Neutrophil (primary cell): ENCODE measurements around the gene EIF2D.
"Not testable (repeated sequence)": the region's sequence is repeated elsewhere in the genome, so short reads cannot be mapped to it uniquely, and the experiment has no call there.

Experiments used
- H3K27ac ChIP-seq: fragments of 200-600 bp; sonication (generic); 2 replicates; pipeline ENCODE4 v1.5.1; 2016; ENCODE audit warnings: mild to moderate bottlenecking, moderate library complexity
- H3K27me3 ChIP-seq: fragments of 200-600 bp; sonication (generic); 2 replicates; pipeline ENCODE4 v1.6.0; 2016; ENCODE audit warnings: mild to moderate bottlenecking
- H3K36me3 ChIP-seq: fragments of 200-600 bp; sonication (generic); 2 replicates; pipeline ENCODE4 v1.5.1; 2017
- H3K4me1 ChIP-seq, 2 experiments: fragments of 200-600 bp in 1 of 2; sonication (generic) in 1 of 2; 1 replicate in 1 of 2; 2 replicates in 1 of 2; pipeline versions ENCODE4 v1.5.1 to v1.6.1; 2013 to 2016; ENCODE audit warnings: low read depth in 1 of 2, low read length in 1 of 2, mild to moderate bottlenecking in 1 of 2, moderate library complexity in 1 of 2; ENCODE audit not compliant: control insufficient read depth in 1 of 2, insufficient read depth in 1 of 2
- H3K4me3 ChIP-seq, 2 experiments: fragments of 200-600 bp in 1 of 2; sonication (generic) in 1 of 2; 1 replicate in 1 of 2; 2 replicates in 1 of 2; pipeline ENCODE4 v1.5.1; 2013 to 2016; ENCODE audit warnings: low read depth in 1 of 2, low read length in 1 of 2, mild to moderate bottlenecking in 1 of 2, moderate library complexity in 1 of 2
- H3K9me3 ChIP-seq: fragments of 200-600 bp; sonication (generic); 2 replicates; pipeline ENCODE4 v1.5.1; 2016
- CTCF ChIP-seq: fragments of 200-600 bp; sonication (generic); IDR thresholded peaks from 2 replicates; pipeline ENCODE4 v1.5.1; 2016; ENCODE audit warnings: antibody characterized with exemption

EIF2D gene

DNA sequence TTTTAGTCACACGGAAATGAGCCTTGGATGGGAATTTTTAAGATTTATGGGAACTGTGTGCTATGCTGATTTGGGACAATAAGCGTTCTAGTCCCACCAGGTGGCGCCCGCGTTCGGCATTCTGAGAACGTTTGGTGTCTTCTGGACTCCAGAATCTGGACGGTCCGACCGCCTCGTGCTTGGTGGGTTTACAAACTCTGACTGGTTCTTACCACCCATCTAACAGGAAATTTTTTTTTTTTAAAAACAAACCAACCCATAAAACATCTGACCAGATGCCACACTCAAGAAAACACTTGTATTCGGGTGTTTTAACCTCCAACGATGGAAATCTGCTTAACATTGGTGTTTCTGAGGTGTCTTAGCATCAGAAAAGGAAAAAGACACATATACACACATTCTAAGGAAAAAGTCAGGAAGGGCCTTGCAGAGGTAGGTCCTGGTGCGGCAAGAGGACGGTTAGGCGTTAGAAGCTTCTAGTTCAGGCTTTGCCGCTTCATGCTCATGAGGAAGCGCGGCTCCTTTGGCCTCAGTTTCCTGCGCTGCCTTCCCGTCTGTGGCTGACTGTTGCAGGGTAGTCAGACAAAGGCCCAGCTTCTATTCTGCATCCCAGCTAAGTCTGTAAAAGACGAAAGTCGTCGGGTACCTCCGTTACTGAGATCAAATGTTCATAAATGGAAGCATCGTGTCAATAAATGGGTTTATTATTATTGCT, 22.3 kb upstream of the EIF2D start:
- Histone ChIP-seq H3K4me3 (peak overlapping the region; percentile 70 to 80), H3K27me3 (peaks cover 30% of the 10 kb centered on the region), H3K36me3 (no peaks in the 10 kb centered on the region), H3K4me1 (peaks cover 17 to 20% of the 10 kb centered on the region in 2 experiments), H3K27ac (no peak overlapping the region), H3K9me3 (no peaks in the 10 kb centered on the region)
- peak; percentile 72 for TF ChIP-seq CTCF

GRCh38 chr1:206633708-206634121, 21.4 kb upstream of the EIF2D start:
- Histone ChIP-seq H3K27me3 (peaks cover 30% of the 10 kb centered on the region), H3K4me3 (no peak overlapping the region), H3K9me3 (no peaks in the 10 kb centered on the region), H3K36me3 (no peaks in the 10 kb centered on the region), H3K27ac (no peak overlapping the region), H3K4me1 (peaks cover 17 to 20% of the 10 kb centered on the region in 2 experiments)
- no peak for TF ChIP-seq CTCF

DNA sequence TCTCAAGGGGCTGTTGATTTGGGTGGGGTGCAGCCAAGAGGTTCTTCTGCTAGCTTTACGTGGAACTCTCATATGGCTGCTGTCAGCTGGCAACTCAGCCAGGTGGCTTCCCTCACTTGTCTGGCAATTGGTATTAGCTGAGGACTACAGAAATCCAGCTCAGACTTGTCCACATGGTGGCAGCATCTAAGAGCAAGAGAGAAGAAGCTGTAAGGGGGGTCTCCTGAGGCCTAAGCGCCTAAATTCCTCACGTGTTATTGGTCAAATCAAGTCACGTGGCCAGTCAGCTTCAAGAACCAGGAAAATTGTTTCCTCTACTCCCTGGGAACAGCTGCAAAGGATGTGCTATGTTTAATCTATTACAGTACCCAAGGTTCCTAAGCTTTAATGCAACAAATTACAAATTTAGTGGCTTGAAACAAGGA, 18.8 kb upstream of the EIF2D start:
- no peaks in the 10 kb centered on the region for H3K9me3 ChIP-seq
- peaks cover 16 to 20% of the 10 kb centered on the region in 2 experiments for H3K4me1 ChIP-seq
- no peak overlapping the region for H3K4me3 ChIP-seq
- H3K36me3 ChIP-seq, result no peaks in the 10 kb centered on the region
- H3K27me3 ChIP-seq, result peaks cover 15% of the 10 kb centered on the region
- H3K27ac ChIP-seq, result no peak overlapping the region
- TF ChIP-seq CTCF, result no peak

- H3K4me1 ChIP-seq, result no peaks in the 10 kb centered on the region
- H3K27me3 ChIP-seq, result no peaks in the 10 kb centered on the region
- H3K27ac ChIP-seq, result no peak overlapping the region
- H3K36me3 ChIP-seq, result no peaks in the 10 kb centered on the region
- H3K4me3 ChIP-seq, result no peak overlapping the region
- no peak for TF ChIP-seq CTCF
- H3K9me3 ChIP-seq, result no peaks in the 10 kb centered on the region
These were observed 16.7 kb upstream of the EIF2D start for GRCh38 chr1:206628916-206629315.

DNA sequence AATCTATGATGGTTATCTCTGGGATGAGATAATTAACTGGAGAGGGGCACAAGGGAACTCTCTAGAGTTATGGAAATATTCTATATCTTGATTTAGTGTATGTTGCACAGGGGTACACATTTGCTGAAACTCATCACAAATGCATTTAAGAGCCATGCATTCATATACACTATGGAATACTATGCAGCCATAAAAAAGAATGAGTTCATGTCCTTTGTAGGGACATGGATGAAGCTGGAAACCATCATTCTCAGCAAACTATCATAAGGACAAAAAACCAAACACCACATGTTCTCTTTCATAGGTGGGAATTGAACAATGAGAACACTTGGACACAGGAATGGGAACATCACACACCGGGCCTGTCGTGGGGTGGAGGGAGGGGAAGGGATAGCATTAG, 14.1 kb upstream of the EIF2D start:
- not testable (repeated sequence) for H3K9me3 ChIP-seq, H3K36me3 ChIP-seq, H3K27ac ChIP-seq, H3K27me3 ChIP-seq, H3K4me3 ChIP-seq, H3K4me1 ChIP-seq

GRCh38 chr1:206609229-206609991, 2.9 kb downstream of the EIF2D start:
- H3K9me3 ChIP-seq, result no peaks in the 10 kb centered on the region
- peaks cover 4% of the 10 kb centered on the region for H3K36me3 ChIP-seq
- TF ChIP-seq CTCF, result no peak
- peaks cover 9 to 14% of the 10 kb centered on the region in 2 experiments for H3K4me1 ChIP-seq
- no peak overlapping the region for H3K27ac ChIP-seq
- H3K4me3 ChIP-seq, result no peak overlapping the region
- no peaks in the 10 kb centered on the region for H3K27me3 ChIP-seq
